ENCODE data around the gene NTM.
A peak's percentile ranks its signal among the peaks of the same experiment; 100 is the strongest.

The NTM gene

DNA sequence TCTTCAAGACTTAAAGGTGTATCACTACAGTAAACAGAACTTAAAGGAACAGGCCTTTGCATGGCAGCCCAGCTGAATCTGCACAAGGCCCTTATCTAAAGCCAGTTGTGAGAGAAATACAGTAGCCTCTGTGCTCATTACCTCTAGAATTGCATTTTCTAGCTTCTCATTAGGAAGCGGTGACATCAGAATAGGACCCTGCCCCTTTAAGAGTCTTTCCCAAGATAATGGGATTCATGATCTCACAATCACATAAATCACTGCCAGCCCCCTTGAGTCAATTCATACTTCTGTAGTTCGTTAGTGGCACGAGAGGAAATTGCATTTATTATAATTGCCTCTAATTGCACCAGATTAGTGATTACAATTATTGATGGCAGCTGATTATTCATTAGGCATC is 170.3 kb downstream of the NTM start:
- Histone ChIP-seq H3K4me1 (ENCODE audit: insufficient read depth, low read length, poor library complexity, severe bottlenecking) (no peaks in the 10 kb centered on the region), H3K27me3 (ENCODE audit: insufficient read depth, low read length, poor library complexity, severe bottlenecking) (no peaks in the 10 kb centered on the region), H3K36me3 (ENCODE audit: insufficient read depth, low read length) (no peaks in the 10 kb centered on the region), H3K9ac (ENCODE audit: low read depth, low read length, poor library complexity, severe bottlenecking) (no peak overlapping the region), H3K4me2 (ENCODE audit: low read depth, low read length, poor library complexity, severe bottlenecking) (no peak overlapping the region), H2AFZ (ENCODE audit: low read length) (no peak overlapping the region), H3K9me3 (ENCODE audit: insufficient read depth, low read depth, low read length) (no peaks in the 10 kb centered on the region), H3F3A (ENCODE audit: low read depth) (no peaks in the 10 kb centered on the region), H3K79me2 (ENCODE audit: insufficient read depth, low read length) (no peaks in the 10 kb centered on the region), H3K9me2 (replicated peaks; ENCODE audit: low read depth, low read length) (no peaks in the 10 kb centered on the region), H3K4me3 (ENCODE audit: low read length, poor library complexity, severe bottlenecking) (no peak overlapping the region), H4K20me1 (ENCODE audit: insufficient read depth, low read length, poor library complexity, severe bottlenecking) (no peaks in the 10 kb centered on the region)
- TF ChIP-seq, protein P1, sequence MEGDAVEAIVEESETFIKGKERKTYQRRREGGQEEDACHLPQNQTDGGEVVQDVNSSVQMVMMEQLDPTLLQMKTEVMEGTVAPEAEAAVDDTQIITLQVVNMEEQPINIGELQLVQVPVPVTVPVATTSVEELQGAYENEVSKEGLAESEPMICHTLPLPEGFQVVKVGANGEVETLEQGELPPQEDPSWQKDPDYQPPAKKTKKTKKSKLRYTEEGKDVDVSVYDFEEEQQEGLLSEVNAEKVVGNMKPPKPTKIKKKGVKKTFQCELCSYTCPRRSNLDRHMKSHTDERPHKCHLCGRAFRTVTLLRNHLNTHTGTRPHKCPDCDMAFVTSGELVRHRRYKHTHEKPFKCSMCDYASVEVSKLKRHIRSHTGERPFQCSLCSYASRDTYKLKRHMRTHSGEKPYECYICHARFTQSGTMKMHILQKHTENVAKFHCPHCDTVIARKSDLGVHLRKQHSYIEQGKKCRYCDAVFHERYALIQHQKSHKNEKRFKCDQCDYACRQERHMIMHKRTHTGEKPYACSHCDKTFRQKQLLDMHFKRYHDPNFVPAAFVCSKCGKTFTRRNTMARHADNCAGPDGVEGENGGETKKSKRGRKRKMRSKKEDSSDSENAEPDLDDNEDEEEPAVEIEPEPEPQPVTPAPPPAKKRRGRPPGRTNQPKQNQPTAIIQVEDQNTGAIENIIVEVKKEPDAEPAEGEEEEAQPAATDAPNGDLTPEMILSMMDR (conservative IDR thresholded peaks at IDR 0.05; ENCODE audit: low read length), result no peak
- no peak for TF ChIP-seq EZH2phosphoT487 (IDR thresholded peaks at IDR 0.05; ENCODE audit: borderline replicate concordance)

DNA sequence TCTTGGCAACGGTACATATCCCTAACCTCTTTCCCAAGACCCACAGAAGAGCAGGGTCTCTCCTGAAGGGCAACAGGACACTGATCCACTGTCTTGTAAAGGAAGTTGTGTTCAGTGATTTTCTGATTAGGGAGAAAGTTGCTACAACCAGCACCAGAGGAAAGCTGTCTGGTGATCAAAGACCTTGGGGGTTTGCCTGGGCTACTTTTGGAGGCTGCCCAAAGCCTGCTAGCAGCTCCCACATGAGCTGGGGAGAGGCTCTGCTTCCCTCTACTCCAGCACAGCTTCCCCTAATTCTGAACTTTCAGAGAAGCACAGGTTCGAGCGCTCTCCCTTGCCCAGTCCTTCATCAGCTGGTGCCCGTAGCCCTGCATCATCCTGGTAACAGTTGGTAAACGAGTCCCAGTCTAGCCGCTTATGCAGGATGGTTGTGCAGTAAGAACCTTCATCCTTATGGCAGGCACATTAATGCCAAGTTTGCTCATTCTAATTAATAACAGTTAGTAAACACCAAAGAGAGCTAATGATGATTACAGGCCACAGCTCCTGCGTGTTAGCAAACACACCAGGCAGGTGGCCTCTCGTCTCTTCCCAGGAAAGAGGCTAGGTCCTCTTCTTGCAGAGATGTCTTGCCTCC is 173.1 kb downstream of the NTM start:
- H3K9me2 ChIP-seq (replicated peaks; ENCODE audit: low read depth, low read length), result no peaks in the 10 kb centered on the region
- H4K20me1 ChIP-seq (ENCODE audit: insufficient read depth, low read length, poor library complexity, severe bottlenecking), result no peaks in the 10 kb centered on the region
- H3K36me3 ChIP-seq (ENCODE audit: insufficient read depth, low read length), result no peaks in the 10 kb centered on the region
- H3K4me1 ChIP-seq (ENCODE audit: insufficient read depth, low read length, poor library complexity, severe bottlenecking), result no peaks in the 10 kb centered on the region
- no peak overlapping the region for H2AFZ ChIP-seq (ENCODE audit: low read length)
- H3K4me3 ChIP-seq (ENCODE audit: low read length, poor library complexity, severe bottlenecking), result no peak overlapping the region
- no peak overlapping the region for H3K9ac ChIP-seq (ENCODE audit: low read depth, low read length, poor library complexity, severe bottlenecking)
- H3K4me2 ChIP-seq (ENCODE audit: low read depth, low read length, poor library complexity, severe bottlenecking), result no peak overlapping the region
- no peaks in the 10 kb centered on the region for H3F3A ChIP-seq (ENCODE audit: low read depth)
- H3K79me2 ChIP-seq (ENCODE audit: insufficient read depth, low read length), result no peaks in the 10 kb centered on the region
- no peaks in the 10 kb centered on the region for H3K9me3 ChIP-seq (ENCODE audit: insufficient read depth, low read depth, low read length)
- no peak for TF ChIP-seq EZH2phosphoT487 (IDR thresholded peaks at IDR 0.05; ENCODE audit: borderline replicate concordance)
- TF ChIP-seq, protein P1 (conservative IDR thresholded peaks at IDR 0.05; ENCODE audit: low read length), result no peak
- H3K27me3 ChIP-seq (ENCODE audit: insufficient read depth, low read length, poor library complexity, severe bottlenecking), result no peaks in the 10 kb centered on the region

DNA sequence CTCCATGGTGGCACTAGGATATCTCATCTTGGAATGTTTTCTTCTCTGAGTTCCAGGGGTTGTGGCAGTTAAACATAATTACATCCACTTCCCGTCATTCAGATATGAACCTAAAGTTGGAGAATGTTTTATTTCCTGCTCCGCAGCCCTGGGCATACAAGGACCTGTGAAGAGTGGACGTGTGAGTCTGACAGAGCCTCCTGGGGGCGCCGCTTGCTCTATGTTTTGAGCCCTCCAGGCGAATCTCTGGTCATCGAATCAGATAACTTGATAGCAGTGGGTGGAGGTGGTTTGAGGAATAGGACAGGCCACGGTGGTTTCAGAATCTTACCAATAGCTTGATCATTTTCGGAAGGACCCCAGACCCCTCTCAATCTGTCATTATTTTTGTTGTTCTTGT is 174.2 kb downstream of the NTM start:
- H4K20me1 ChIP-seq (ENCODE audit: insufficient read depth, low read length, poor library complexity, severe bottlenecking), result no peaks in the 10 kb centered on the region
- H3K36me3 ChIP-seq (ENCODE audit: insufficient read depth, low read length), result no peaks in the 10 kb centered on the region
- no peak overlapping the region for H3K9ac ChIP-seq (ENCODE audit: low read depth, low read length, poor library complexity, severe bottlenecking)
- no peaks in the 10 kb centered on the region for H3K9me2 ChIP-seq (replicated peaks; ENCODE audit: low read depth, low read length)
- H3K79me2 ChIP-seq (ENCODE audit: insufficient read depth, low read length), result no peaks in the 10 kb centered on the region
- no peak overlapping the region for H3K4me3 ChIP-seq (ENCODE audit: low read length, poor library complexity, severe bottlenecking)
- H3K4me1 ChIP-seq (ENCODE audit: insufficient read depth, low read length, poor library complexity, severe bottlenecking), result no peaks in the 10 kb centered on the region
- no peaks in the 10 kb centered on the region for H3K9me3 ChIP-seq (ENCODE audit: insufficient read depth, low read depth, low read length)
- TF ChIP-seq EZH2phosphoT487 (IDR thresholded peaks at IDR 0.05; ENCODE audit: borderline replicate concordance), result no peak
- TF ChIP-seq, protein P1 (conservative IDR thresholded peaks at IDR 0.05; ENCODE audit: low read length), result peak; percentile 55
- H2AFZ ChIP-seq (ENCODE audit: low read length), result no peak overlapping the region
- no peaks in the 10 kb centered on the region for H3K27me3 ChIP-seq (ENCODE audit: insufficient read depth, low read length, poor library complexity, severe bottlenecking)
- H3F3A ChIP-seq (ENCODE audit: low read depth), result no peaks in the 10 kb centered on the region
- H3K4me2 ChIP-seq (ENCODE audit: low read depth, low read length, poor library complexity, severe bottlenecking), result no peak overlapping the region

Data from Loucy (cell line).